Cardiac fibroblast (primary cell): ENCODE measurements around the gene MEIKIN.

Experiments
- DNase-seq, 2 donors: peaks; one replicate each; pipeline versions ENCODE4 v3.0.0 to v3.0.0-alpha.2; 2010; ENCODE audit warnings: low read depth in 2 of 2
- H3K4me3 ChIP-seq, 2 donors: replicated peaks in 1 of 2; 1 replicate in 1 of 2; 2 replicates in 1 of 2; pipeline ENCODE4 v1.5.1; 2011; ENCODE audit warnings: low read depth in 2 of 2, low read length in 2 of 2, mild to moderate bottlenecking in 2 of 2, moderate library complexity in 1 of 2
- CTCF ChIP-seq: IDR thresholded peaks from one replicate; pipeline ENCODE4 v1.5.1; 2011; ENCODE audit warnings: low read depth, mild to moderate bottlenecking, low read length, inconsistent platforms

Gene MEIKIN, protein sequence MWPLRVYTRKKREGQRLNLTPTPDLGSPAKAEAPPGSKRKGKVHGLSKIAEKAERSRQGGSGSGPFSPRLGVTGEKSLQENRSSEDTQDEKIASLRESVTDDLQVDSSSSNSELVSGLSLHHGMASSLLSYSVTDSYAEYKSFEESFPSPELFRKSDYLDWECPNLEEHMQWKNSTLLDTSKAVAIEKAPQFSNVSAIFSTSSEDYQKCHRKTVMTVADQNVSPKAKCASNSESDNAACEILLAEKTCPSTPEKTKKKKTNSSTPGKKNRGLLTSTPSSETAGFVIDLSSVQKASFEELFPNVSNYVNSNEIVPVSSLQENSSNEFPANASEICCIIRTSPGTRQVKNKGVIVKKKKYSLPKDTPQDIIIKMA

DNA sequence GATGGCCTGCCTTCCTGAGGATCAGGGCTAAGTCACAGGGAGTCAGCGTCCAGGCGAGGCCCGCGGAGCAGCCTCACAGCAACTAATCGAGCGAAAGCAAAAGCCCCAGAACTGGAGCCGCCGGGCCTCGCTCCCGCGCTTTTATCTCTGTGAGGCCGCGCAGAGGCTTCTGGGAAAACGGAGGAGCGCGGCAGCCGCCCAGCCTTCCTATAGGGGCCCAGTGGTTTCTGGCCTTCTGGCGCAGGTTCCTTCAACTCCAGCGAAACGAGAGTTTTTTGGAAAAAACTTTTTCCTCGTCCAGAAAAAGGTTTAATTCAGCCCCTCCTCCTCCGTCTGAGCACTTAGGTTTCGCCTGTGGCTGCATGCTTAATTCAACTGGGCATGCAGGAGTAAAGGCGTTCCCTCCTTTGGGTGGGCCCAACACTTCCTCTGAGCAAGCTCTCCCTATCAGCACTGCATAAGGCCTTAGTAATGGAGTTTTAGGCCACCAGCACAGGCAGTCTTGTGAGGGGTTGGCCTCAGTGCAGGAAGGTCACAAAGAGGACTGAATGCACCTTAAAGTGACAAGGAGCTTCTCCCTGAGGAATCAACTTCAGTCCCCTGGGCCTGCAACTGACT, at the start of gene MEIKIN:
Gene MEIKIN, minus strand, starts transcription at position 113 of the 618 bp plus-strand sequence. CDS start 158 bp downstream, outside the sequence.
- DNase-seq = no peak
- H3K4me3 ChIP-seq = no peak within 1 kb of the TSS
- TF ChIP-seq CTCF = no peak

GRCh38 chr5:131994533-131995226, 49.2 kb upstream of the MEIKIN start:
- DNase-seq = no peak
- H3K4me3 ChIP-seq = no peak overlapping the region
- TF ChIP-seq CTCF = no peak

DNA sequence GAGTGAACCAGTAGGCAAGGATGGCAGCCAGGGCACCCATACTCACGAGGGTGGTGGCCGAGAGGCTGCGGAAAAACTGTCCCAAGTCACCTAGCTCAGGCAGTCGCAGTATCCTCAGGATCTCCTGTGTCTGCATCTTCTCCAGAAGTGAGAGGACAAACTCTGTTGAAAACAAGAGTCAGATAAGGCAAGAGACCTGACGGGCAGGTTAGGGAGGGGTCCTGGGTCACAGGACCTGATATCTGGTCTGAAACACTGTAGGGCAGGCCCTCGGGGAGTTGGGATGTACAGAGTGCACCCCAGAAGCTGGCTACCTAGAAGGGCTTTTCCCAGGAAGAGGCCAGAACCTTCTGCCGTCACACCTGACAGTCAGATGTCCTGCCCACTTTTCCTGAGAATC, 48.6 kb upstream of the MEIKIN start:
- DNase-seq = no peak
- TF ChIP-seq CTCF = no peak

GRCh38 chr5:131993676-131994075, 48.2 kb upstream of the MEIKIN start:
- no peak for TF ChIP-seq CTCF
- H3K4me3 ChIP-seq = no peak overlapping the region
- DNase-seq = no peak

More for the DNA sequence above, 48.6 kb upstream of the MEIKIN start:
- H3K4me3 ChIP-seq = no peak overlapping the region

DNA sequence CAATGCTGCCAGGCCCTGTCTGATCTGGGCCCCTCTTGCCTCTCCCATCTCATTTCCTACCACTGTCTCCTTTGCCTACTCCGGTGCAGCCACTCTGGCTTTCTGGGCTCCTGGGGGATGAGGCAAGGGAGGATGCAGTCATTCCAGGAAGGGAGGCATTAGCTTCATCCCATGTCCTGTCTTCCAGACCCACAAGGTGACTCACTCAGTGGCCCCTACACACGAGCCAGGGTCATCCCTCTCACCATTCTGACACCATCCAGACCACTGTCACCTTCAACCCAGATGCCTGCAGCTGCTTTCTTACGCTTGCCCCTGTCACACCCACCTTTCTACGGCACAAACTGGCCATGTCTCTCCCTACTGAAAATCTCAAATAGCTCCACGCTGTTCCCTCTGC, 46.9 kb upstream of the MEIKIN start:
- no peak for TF ChIP-seq CTCF
- no peak for DNase-seq
- H3K4me3 ChIP-seq = no peak overlapping the region

DNA sequence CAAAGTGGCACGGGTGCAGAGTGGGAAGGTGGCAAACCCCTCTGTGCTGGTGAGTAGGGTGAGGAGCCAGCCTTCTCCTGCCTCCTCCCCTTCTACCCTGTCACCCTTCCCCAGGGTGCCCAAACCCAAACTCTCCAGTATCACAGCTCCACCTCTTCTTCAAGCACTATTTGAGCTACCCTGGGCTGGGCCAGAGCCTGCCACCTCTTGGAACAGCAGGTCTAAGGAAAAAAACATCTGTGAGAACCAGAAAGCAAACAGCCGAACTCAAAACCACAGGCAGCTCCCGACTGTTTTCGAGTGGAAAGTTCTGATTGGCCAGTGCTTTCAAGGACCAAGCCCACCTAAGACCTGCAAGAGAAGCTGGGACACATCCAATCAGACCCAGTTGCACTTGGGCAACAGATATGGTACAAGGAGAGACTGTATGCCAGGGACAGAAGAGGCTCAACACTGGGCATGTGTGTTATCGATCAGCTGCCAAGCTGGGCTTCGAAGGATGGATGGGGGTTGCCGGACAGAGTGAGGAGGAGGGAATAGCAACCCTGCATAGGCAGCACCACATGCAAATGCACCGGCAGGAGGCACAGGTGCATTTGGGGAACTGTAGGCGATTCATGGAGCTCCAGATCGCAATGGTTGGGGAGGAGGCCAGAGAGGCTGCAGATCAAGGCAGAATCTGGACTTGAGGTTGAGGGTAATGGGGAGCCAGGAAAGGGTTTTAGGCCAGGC, 46.3 kb upstream of the MEIKIN start:
- no peak for DNase-seq
- TF ChIP-seq CTCF = no peak
- no peak overlapping the region for H3K4me3 ChIP-seq
